ENCODE data around the gene LIFR. TPM values are rescaled to one million over a fixed set of nuclear protein-coding genes. Genes with fewer than 3 reads are reported as not detected.

LIFR gene
- total RNA-seq, 1 experiment from 2014 or later: 3.7 TPM

GRCh38 chr5:38593959-38594358, 37.5 kb upstream of the LIFR start:
- H3K4me1 Mint-ChIP-seq (ENCODE audit: insufficient read depth, unreplicated experiment): peaks cover 23% of the 10 kb centered on the region
- H3K4me3 Mint-ChIP-seq (ENCODE audit: unreplicated experiment): no peak overlapping the region
- POLR2A ChIA-PET: interaction anchor here (1.2 kb wide), 1 partner anchor 37 kb away, joined by 3 read pairs; no protein-coding TSS in a partner anchor
- TF ChIP-seq CTCF (IDR thresholded peaks at IDR 0.05; ENCODE audit: unreplicated experiment): no peak
- H3K36me3 Mint-ChIP-seq (ENCODE audit: insufficient read depth, unreplicated experiment): peaks cover 8% of the 10 kb centered on the region
- CTCF ChIA-PET: interaction anchor here (0.5 to 1.5 kb wide), 3 partner anchors 43 to 216 kb away, joined by 3 to 5 read pairs (median 5); no protein-coding TSS in a partner anchor
- H3K9me3 Mint-ChIP-seq (ENCODE audit: unreplicated experiment): no peaks in the 10 kb centered on the region
- DNase-seq (ENCODE audit: unreplicated experiment): no peak
- no TSS peak for BruUV-seq (replicated peaks)
- no peak overlapping the region for H3K27ac Mint-ChIP-seq (ENCODE audit: low read depth, unreplicated experiment)
- intact Hi-C loops (cut with micrococcal nuclease): no loop called here
- no peaks in the 10 kb centered on the region for H3K27me3 Mint-ChIP-seq (ENCODE audit: insufficient read depth, unreplicated experiment)

- ChIA-PET CTCF (no interaction called here), POLR2A (interaction anchor here (0.7 to 1.3 kb wide), 2 partner anchors 8 to 28 kb away, joined by 3 to 7 read pairs; no protein-coding TSS in a partner anchor)
- peak; percentile 17 for DNase-seq (ENCODE audit: unreplicated experiment)
- peaks cover 16% of the 10 kb centered on the region for H3K4me1 Mint-ChIP-seq (ENCODE audit: insufficient read depth, unreplicated experiment)
- no TSS peak for BruUV-seq (replicated peaks)
- H3K9me3 Mint-ChIP-seq (ENCODE audit: unreplicated experiment): no peaks in the 10 kb centered on the region
- no peaks in the 10 kb centered on the region for H3K27me3 Mint-ChIP-seq (ENCODE audit: insufficient read depth, unreplicated experiment)
- no peaks in the 10 kb centered on the region for H3K36me3 Mint-ChIP-seq (ENCODE audit: insufficient read depth, unreplicated experiment)
- H3K4me3 Mint-ChIP-seq (ENCODE audit: unreplicated experiment): no peak overlapping the region
- no peak overlapping the region for H3K27ac Mint-ChIP-seq (ENCODE audit: low read depth, unreplicated experiment)
- intact Hi-C loops (cut with micrococcal nuclease): no loop called here
- TF ChIP-seq CTCF (IDR thresholded peaks at IDR 0.05; ENCODE audit: unreplicated experiment): no peak
These were observed 35.0 kb upstream of the LIFR start for GRCh38 chr5:38591523-38591849.

- H3K27ac Mint-ChIP-seq (ENCODE audit: low read depth, unreplicated experiment): no peak overlapping the region
- no peak overlapping the region for H3K4me3 Mint-ChIP-seq (ENCODE audit: unreplicated experiment)
- H3K4me1 Mint-ChIP-seq (ENCODE audit: insufficient read depth, unreplicated experiment): peaks cover 16% of the 10 kb centered on the region
- no peaks in the 10 kb centered on the region for H3K36me3 Mint-ChIP-seq (ENCODE audit: insufficient read depth, unreplicated experiment)
- TF ChIP-seq CTCF (IDR thresholded peaks at IDR 0.05; ENCODE audit: unreplicated experiment): no peak
- no peaks in the 10 kb centered on the region for H3K27me3 Mint-ChIP-seq (ENCODE audit: insufficient read depth, unreplicated experiment)
- CTCF ChIA-PET: interaction anchor here (1.7 kb wide), 1 partner anchor 8 kb away, joined by 7 read pairs; no protein-coding TSS in a partner anchor
- no TSS peak for BruUV-seq (replicated peaks)
- intact Hi-C loops (cut with micrococcal nuclease): no loop called here
- no peaks in the 10 kb centered on the region for H3K9me3 Mint-ChIP-seq (ENCODE audit: unreplicated experiment)
- DNase-seq (ENCODE audit: unreplicated experiment): no peak
- POLR2A ChIA-PET: interaction anchor here (0.7 to 1.3 kb wide), 2 partner anchors 8 to 34 kb away, joined by 4 to 7 read pairs; no protein-coding TSS in a partner anchor
These were observed 34.5 kb upstream of the LIFR start for GRCh38 chr5:38590838-38591522.

GRCh38 chr5:38589629-38590028, 33.2 kb upstream of the LIFR start:
- no peak overlapping the region for H3K27ac Mint-ChIP-seq (ENCODE audit: low read depth, unreplicated experiment)
- intact Hi-C loops (cut with micrococcal nuclease): no loop called here
- no peak overlapping the region for H3K4me3 Mint-ChIP-seq (ENCODE audit: unreplicated experiment)
- POLR2A ChIA-PET: interaction anchor here (1.0 kb wide), 1 partner anchor 11 kb away, joined by 3 read pairs; no protein-coding TSS in a partner anchor
- no peak for TF ChIP-seq CTCF (IDR thresholded peaks at IDR 0.05; ENCODE audit: unreplicated experiment)
- H3K36me3 Mint-ChIP-seq (ENCODE audit: insufficient read depth, unreplicated experiment): no peaks in the 10 kb centered on the region
- H3K4me1 Mint-ChIP-seq (ENCODE audit: insufficient read depth, unreplicated experiment): peaks cover 7% of the 10 kb centered on the region
- BruUV-seq (replicated peaks): no TSS peak
- H3K9me3 Mint-ChIP-seq (ENCODE audit: unreplicated experiment): no peaks in the 10 kb centered on the region
- no peak for DNase-seq (ENCODE audit: unreplicated experiment)
- CTCF ChIA-PET: interaction anchor here (1.0 to 1.7 kb wide), 2 partner anchors 10 to 48 kb away, joined by 3 to 7 read pairs; no protein-coding TSS in a partner anchor
- no peaks in the 10 kb centered on the region for H3K27me3 Mint-ChIP-seq (ENCODE audit: insufficient read depth, unreplicated experiment)

All from MCF 10A (cell line).